Karpas-422 (cell line): ENCODE measurements around the gene JAG2. TPM values are rescaled to one million over a fixed set of nuclear protein-coding genes. Genes with fewer than 3 reads are reported as not detected.

Source experiments
- DNase-seq: peaks from one replicate; pipeline ENCODE4 v3.0.0-alpha.2; 2015
- H2AFZ ChIP-seq: fragments of 200-600 bp; sonication (generic); 2 replicates; pipeline ENCODE4 v1.6.1; 2014; ENCODE audit warnings: antibody characterized with exemption, low read length, mixed read lengths
- H3K27ac ChIP-seq: fragments of 200-600 bp; sonication (generic); 2 replicates; pipeline ENCODE4 v1.5.1; 2014; ENCODE audit warnings: mild to moderate bottlenecking, low read length, moderate library complexity
- H3K27me3 ChIP-seq: fragments of 200-600 bp; sonication (generic); 2 replicates; pipeline ENCODE4 v1.6.1; 2014; ENCODE audit warnings: low read length, mixed read lengths
- H3K36me3 ChIP-seq: fragments of 200-600 bp; sonication (generic); 2 replicates; pipeline ENCODE4 v1.6.1; 2014; ENCODE audit warnings: low read length, mixed read lengths; ENCODE audit not compliant: insufficient read depth
- H3K4me1 ChIP-seq: fragments of 200-600 bp; sonication (generic); 2 replicates; pipeline ENCODE4 v1.6.1; 2014; ENCODE audit warnings: mild to moderate bottlenecking, low read length, mixed read lengths
- H3K4me2 ChIP-seq: fragments of 200-600 bp; sonication (generic); 2 replicates; pipeline ENCODE4 v1.6.1; 2014; ENCODE audit warnings: low read length, low read depth, mild to moderate bottlenecking; ENCODE audit not compliant: poor library complexity, severe bottlenecking
- H3K4me3 ChIP-seq: fragments of 200-600 bp; sonication (generic); 2 replicates; pipeline ENCODE4 v1.5.1; 2014; ENCODE audit warnings: mild to moderate bottlenecking, antibody characterized with exemption, low read length, mixed read lengths
- H3K79me2 ChIP-seq: fragments of 200-600 bp; sonication (generic); 2 replicates; pipeline ENCODE4 v1.6.1; 2014; ENCODE audit warnings: mild to moderate bottlenecking, low read length, mixed read lengths
- H3K9ac ChIP-seq: fragments of 200-600 bp; sonication (generic); 2 replicates; pipeline ENCODE4 v1.6.0; 2014; ENCODE audit warnings: low read length
- H3K9me2 ChIP-seq: fragments of 200-600 bp; sonication (generic), shearing (Covaris generic); replicated peaks from 2 replicates; pipeline ENCODE4 v1.6.0; 2014; ENCODE audit warnings: mild to moderate bottlenecking, low read length, moderate library complexity; ENCODE audit not compliant: insufficient read depth
- H3K9me3 ChIP-seq: fragments of 300-700, 200-600 bp; sonication (generic); 2 replicates; pipeline ENCODE4 v1.6.1; 2014; ENCODE audit warnings: low read length, mixed read lengths
- H4K20me1 ChIP-seq: fragments of 200-600 bp; sonication (generic); 2 replicates; pipeline ENCODE4 v1.6.1; 2014; ENCODE audit warnings: mild to moderate bottlenecking, antibody characterized with exemption, low read length, low read depth; ENCODE audit not compliant: insufficient read depth
- total RNA-seq: library from RNA; depleted of rRNA; stranded (reverse); fragments of >200 nt; shearing (Covaris generic); gene quantifications from 2 replicates; pipeline ENCODE4 v1.2.3, GENCODE V29; 2014; ENCODE audit warnings: low replicate concordance

Gene JAG2
- total RNA-seq, 1 experiment from 2014 or later: not detected

DNA sequence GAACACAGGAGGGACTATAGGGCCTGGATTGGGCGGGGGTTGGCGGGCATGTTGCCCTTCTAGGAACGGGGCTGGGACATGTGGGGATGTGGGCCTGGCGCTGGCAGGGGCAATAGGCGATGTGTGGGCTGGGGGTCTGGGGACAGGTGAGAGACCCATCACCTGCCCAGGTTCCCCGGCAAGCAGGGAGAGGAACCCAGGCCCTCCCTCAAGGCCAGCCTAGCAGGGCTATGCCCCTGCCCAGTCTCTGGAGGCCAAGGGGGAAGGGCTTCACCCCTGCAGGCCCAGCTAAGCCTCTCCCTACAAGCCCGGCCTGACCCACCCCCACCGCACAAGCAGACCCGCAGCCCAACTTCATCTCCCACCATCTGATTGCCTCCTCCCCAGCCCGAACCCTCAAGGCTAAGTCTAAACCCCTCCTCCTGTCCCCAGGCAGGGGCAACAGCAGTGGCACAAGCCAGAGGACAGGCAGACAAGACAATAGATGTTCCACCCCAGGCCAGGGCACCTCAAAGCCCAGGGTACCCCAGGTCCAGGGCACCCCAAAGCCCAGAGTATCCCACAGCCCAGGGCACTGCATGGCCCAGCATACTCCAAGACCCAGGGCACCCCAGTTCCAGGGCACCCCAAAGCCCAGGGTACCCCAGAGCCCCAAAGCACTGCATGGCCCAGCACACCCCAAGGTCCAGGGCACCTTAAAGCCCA lies 6.5 kb downstream of the JAG2 start:
- H3K4me1 ChIP-seq: no peaks in the 10 kb centered on the region
- no peak overlapping the region for H3K4me2 ChIP-seq
- peaks cover 7% of the 10 kb centered on the region; the same call in 1 of the 2 replicates for H4K20me1 ChIP-seq
- H3K36me3 ChIP-seq: no peaks in the 10 kb centered on the region
- no peak overlapping the region for H3K27ac ChIP-seq
- no peaks in the 10 kb centered on the region for H3K27me3 ChIP-seq
- no peaks in the 10 kb centered on the region for H3K9me2 ChIP-seq
- no peak overlapping the region for H2AFZ ChIP-seq
- no peaks in the 10 kb centered on the region for H3K9me3 ChIP-seq
- H3K79me2 ChIP-seq: no peaks in the 10 kb centered on the region
- no peak overlapping the region for H3K9ac ChIP-seq
- no peak overlapping the region for H3K4me3 ChIP-seq
- no peak for DNase-seq

- Histone ChIP-seq H3K9me2 (no peaks in the 10 kb centered on the region), H3K4me2 (no peak overlapping the region), H2AFZ (no peak overlapping the region), H3K27ac (no peak overlapping the region), H3K4me3 (no peak overlapping the region), H3K27me3 (no peaks in the 10 kb centered on the region), H3K9me3 (no peaks in the 10 kb centered on the region), H4K20me1 (peaks cover 7% of the 10 kb centered on the region; the same call in 1 of the 2 replicates), H3K4me1 (no peaks in the 10 kb centered on the region), H3K79me2 (no peaks in the 10 kb centered on the region), H3K36me3 (no peaks in the 10 kb centered on the region), H3K9ac (no peak overlapping the region)
- DNase-seq: no peak
These were observed 7.3 kb downstream of the JAG2 start for GRCh38 chr14:105161309-105161708.

DNA sequence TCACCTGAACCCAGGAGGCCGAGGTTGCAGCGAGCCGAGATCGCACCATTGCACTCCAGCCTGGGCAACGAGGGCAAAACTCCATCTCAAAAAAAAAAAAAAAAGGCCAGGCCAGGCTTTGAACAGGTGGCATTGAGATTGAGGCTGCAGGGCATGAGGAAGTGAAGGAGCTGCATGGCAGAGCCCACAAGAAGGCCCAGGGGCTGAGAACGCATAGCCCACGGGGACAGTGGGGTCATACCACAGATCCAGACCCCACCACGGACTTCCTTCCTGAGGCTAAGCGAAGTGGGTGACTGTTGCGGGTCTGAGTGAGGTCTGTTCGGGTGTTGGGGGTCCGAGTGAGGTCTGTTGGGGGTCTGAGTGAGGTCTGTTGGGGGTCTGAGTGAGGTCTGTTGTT lies 7.8 kb downstream of the JAG2 start:
- H3K79me2 ChIP-seq: no peaks in the 10 kb centered on the region

DNA sequence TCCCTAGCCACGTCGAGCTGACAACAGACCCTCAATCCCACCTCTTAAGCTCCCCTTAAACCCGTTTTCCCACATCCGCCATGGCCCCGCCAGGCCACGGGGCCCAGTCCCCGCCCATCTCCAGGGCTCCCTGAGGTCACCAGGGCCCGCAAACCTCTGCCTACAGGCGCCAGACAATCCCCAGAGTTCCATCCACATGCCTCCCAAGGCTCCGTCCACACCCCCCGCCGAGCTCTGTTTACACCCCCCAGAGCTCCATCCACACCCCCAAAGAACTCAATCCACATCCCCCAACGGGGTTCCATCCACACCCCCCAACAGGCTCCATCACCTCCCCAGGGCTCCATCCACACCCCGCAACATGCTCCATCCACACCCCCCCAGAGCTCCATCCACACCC lies 9.2 kb downstream of the JAG2 start:
- Histone ChIP-seq H3K79me2 (no peaks in the 10 kb centered on the region), H2AFZ (no peak overlapping the region), H3K9ac (no peak overlapping the region), H3K4me2 (no peak overlapping the region), H3K4me1 (no peaks in the 10 kb centered on the region), H3K9me2 (no peaks in the 10 kb centered on the region), H3K4me3 (no peak overlapping the region), H3K27ac (no peak overlapping the region), H4K20me1 (no peaks in the 10 kb centered on the region; the same call in 1 of the 2 replicates), H3K9me3 (no peaks in the 10 kb centered on the region), H3K36me3 (no peaks in the 10 kb centered on the region), H3K27me3 (no peaks in the 10 kb centered on the region)
- DNase-seq: no peak

More for the DNA sequence above, 7.8 kb downstream of the JAG2 start:
- Histone ChIP-seq H3K9me3 (no peaks in the 10 kb centered on the region), H3K9me2 (no peaks in the 10 kb centered on the region), H4K20me1 (peaks cover 3% of the 10 kb centered on the region; the same call in 1 of the 2 replicates), H2AFZ (no peak overlapping the region), H3K9ac (no peak overlapping the region), H3K4me2 (no peak overlapping the region), H3K27me3 (no peaks in the 10 kb centered on the region), H3K4me1 (no peaks in the 10 kb centered on the region), H3K4me3 (no peak overlapping the region), H3K27ac (no peak overlapping the region), H3K36me3 (no peaks in the 10 kb centered on the region)
- DNase-seq: no peak

DNA sequence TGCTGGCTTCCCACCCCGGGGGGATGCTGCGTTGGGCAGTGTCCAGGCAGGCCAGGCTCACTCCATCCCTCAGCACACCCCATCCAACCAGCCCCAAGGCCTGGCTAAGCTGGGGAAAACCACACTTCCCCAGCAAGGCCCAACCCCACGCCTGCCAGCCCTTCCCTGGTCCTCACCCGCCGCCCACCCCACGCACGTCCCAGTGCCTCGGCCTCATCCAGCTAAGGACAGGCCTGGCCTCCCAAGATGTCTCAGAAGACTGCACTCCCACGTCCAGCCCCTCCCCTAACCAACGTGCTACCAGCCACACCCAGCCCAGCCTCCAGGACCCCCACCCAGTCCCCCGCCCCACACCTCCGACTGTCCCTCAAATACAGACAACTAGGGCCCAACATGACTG lies 9.8 kb downstream of the JAG2 start:
- H3K27me3 ChIP-seq: no peaks in the 10 kb centered on the region
- no peaks in the 10 kb centered on the region for H3K9me2 ChIP-seq
- H3K9me3 ChIP-seq: no peaks in the 10 kb centered on the region
- no peaks in the 10 kb centered on the region; the same call in 1 of the 2 replicates for H4K20me1 ChIP-seq
- H3K4me2 ChIP-seq: no peak overlapping the region
- H3K27ac ChIP-seq: no peak overlapping the region
- no peak overlapping the region for H3K9ac ChIP-seq
- H3K4me1 ChIP-seq: no peaks in the 10 kb centered on the region
- DNase-seq: no peak
- H2AFZ ChIP-seq: no peak overlapping the region
- H3K36me3 ChIP-seq: no peaks in the 10 kb centered on the region
- no peak overlapping the region for H3K4me3 ChIP-seq
- no peaks in the 10 kb centered on the region for H3K79me2 ChIP-seq

DNA sequence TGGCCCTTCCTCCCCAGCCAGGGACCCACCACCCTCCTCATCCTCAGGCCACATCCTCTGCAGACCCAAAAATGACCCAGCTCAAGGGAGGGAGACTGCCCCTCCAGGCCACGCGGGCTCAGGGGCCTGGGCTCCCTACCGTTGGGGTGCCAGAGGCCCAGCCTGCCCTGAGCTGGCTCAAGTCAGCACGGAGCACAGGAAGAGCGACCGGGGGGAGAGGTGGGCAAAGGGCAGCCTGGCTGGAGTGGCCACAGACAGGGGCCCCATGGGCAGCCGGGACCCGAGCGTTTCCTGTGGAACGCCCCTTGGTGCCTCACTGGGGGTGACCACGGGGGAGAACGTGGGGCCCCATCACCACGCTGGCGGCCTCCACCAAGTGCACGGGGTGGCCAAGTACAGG lies 10.7 kb downstream of the JAG2 start:
- no peak overlapping the region for H3K27ac ChIP-seq
- H2AFZ ChIP-seq: no peak overlapping the region

DNA sequence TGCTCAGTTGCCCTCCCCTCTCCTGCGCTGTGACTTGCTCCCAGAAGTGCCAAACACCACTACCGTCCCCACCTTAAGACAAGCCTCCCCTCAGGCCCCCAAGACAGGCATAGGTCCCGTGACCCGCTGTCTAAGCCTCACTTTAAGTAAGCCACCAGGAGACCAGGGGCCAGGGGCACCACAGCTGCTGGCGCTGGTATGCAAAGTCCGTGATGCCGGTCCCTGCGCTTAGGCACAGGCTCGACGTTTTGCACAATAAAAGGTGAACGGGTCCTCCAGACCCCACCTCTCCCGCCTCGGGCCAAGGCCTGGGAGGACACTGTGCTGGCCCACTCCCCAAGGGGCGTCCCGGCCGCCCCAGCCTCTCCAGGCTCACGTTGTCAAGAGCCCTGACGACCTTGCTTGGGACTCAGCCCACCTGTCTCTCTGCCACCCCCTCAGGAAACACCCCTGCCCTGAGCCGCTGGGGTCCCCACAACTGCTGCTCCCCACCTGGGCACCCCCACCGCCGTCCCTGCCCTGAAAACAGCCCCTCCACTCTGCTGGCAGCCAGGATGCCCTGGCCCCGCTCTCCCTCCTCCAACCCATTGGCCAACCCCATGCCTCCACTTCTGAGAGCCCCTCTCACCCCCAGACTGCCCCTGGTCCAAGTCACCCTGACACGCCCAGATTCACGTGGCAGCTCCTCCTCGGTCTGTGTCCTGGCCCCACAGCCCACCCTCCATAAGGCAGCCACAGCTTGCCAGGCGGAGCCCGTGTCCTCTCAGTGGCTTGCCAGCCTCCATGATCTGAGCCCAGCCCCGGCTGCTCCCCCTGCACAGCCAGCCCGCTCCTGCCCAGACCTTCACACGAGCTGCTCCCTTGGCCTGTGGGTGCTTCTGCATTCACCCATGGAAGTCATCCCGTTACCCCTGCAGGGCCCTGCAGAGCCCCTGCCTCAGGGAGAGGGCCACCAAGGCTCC lies 11.9 kb downstream of the JAG2 start:
- H4K20me1 ChIP-seq: no peaks in the 10 kb centered on the region; the same call in 1 of the 2 replicates
- no peak overlapping the region for H3K4me2 ChIP-seq
- H3K4me1 ChIP-seq: no peaks in the 10 kb centered on the region
- no peak overlapping the region for H3K27ac ChIP-seq
- no peaks in the 10 kb centered on the region for H3K27me3 ChIP-seq
- no peak overlapping the region for H2AFZ ChIP-seq
- no peaks in the 10 kb centered on the region for H3K36me3 ChIP-seq
- DNase-seq: no peak
- H3K4me3 ChIP-seq: no peak overlapping the region
- H3K79me2 ChIP-seq: no peaks in the 10 kb centered on the region
- no peaks in the 10 kb centered on the region for H3K9me3 ChIP-seq
- no peak overlapping the region for H3K9ac ChIP-seq
- H3K9me2 ChIP-seq: no peaks in the 10 kb centered on the region

More for the DNA sequence above, 10.7 kb downstream of the JAG2 start:
- Histone ChIP-seq H3K27me3 (no peaks in the 10 kb centered on the region), H3K4me3 (no peak overlapping the region), H3K9me3 (no peaks in the 10 kb centered on the region), H3K4me2 (no peak overlapping the region), H4K20me1 (no peaks in the 10 kb centered on the region; the same call in 1 of the 2 replicates), H3K9me2 (no peaks in the 10 kb centered on the region), H3K9ac (no peak overlapping the region), H3K79me2 (no peaks in the 10 kb centered on the region), H3K4me1 (no peaks in the 10 kb centered on the region), H3K36me3 (no peaks in the 10 kb centered on the region)
- no peak for DNase-seq
